H9 (cell line): Measurements from ENCODE around the gene KCNJ12. TPM values are rescaled to one million over a fixed set of nuclear protein-coding genes. Genes with fewer than 3 reads are reported as not detected.
"Not testable (repeated sequence)": the region's sequence is repeated elsewhere in the genome, so short reads cannot be mapped to it uniquely, and the experiment has no call there.

Experiments
- DNase-seq: peaks from one replicate; pipeline ENCODE4 v3.0.0-alpha.2; 2017
- H2AFZ ChIP-seq: one replicate; pipeline ENCODE4 v1.6.1; 2013; ENCODE audit warnings: mild to moderate bottlenecking, low read length, control low read depth, moderate library complexity
- H2AK5ac ChIP-seq: 2 replicates; pipeline ENCODE4 v1.6.1; 2013; ENCODE audit warnings: low read length, control low read depth, mixed read lengths; ENCODE audit not compliant: insufficient read length
- H2BK120ac ChIP-seq: one replicate; pipeline ENCODE4 v1.6.1; 2013; ENCODE audit warnings: low read depth, mild to moderate bottlenecking, low read length, control low read depth, inconsistent platforms; ENCODE audit not compliant: poor library complexity, severe bottlenecking
- H2BK12ac ChIP-seq: 2 replicates; pipeline ENCODE4 v1.6.1; 2013; ENCODE audit warnings: low read length, control low read depth, mixed read lengths, low read depth; ENCODE audit not compliant: insufficient read length
- H2BK15ac ChIP-seq: 2 replicates; pipeline ENCODE4 v1.6.1; 2013; ENCODE audit warnings: low read depth, low read length, control low read depth
- H2BK20ac ChIP-seq: one replicate; pipeline ENCODE4 v1.6.1; 2013; ENCODE audit warnings: low read depth, mild to moderate bottlenecking, low read length, control low read depth, inconsistent platforms; ENCODE audit not compliant: poor library complexity, severe bottlenecking
- H2BK5ac ChIP-seq: 2 replicates; pipeline ENCODE4 v1.6.1; 2013; ENCODE audit warnings: low read length, control low read depth, mixed read lengths; ENCODE audit not compliant: insufficient read length
- H3K14ac ChIP-seq: 2 replicates; pipeline ENCODE4 v1.6.1; 2013; ENCODE audit warnings: low read length, control low read depth; ENCODE audit not compliant: insufficient read depth
- H3K18ac ChIP-seq: 2 replicates; pipeline ENCODE4 v1.6.1; 2013; ENCODE audit warnings: low read depth, mild to moderate bottlenecking, mixed read lengths, low read length, control low read depth; ENCODE audit not compliant: insufficient read length
- H3K23ac ChIP-seq: 2 replicates; pipeline ENCODE4 v1.6.1; 2013; ENCODE audit warnings: low read length, control low read depth, mixed read lengths, low read depth; ENCODE audit not compliant: insufficient read length
- H3K23me2 ChIP-seq: 2 replicates; pipeline ENCODE4 v1.6.1; 2013; ENCODE audit warnings: low read depth, mild to moderate bottlenecking, mixed read lengths, low read length, control low read depth; ENCODE audit not compliant: insufficient read length, poor library complexity, severe bottlenecking
- H3K27ac ChIP-seq: 2 replicates; pipeline ENCODE4 v1.5.1; 2013; ENCODE audit warnings: low read length, control low read depth, mixed read lengths, low read depth; ENCODE audit not compliant: insufficient read length
- H3K27me3 ChIP-seq: 2 replicates; pipeline ENCODE4 v1.6.1; 2013; ENCODE audit warnings: low read length, control low read depth, inconsistent platforms; ENCODE audit not compliant: insufficient read depth
- H3K4ac ChIP-seq: 2 replicates; pipeline ENCODE4 v1.6.1; 2013; ENCODE audit warnings: low read depth, mild to moderate bottlenecking, control low read depth, inconsistent platforms, low read length, moderate library complexity
- H3K4me1 ChIP-seq: 2 replicates; pipeline ENCODE4 v1.6.1; 2013; ENCODE audit warnings: low read length, control low read depth, inconsistent platforms; ENCODE audit not compliant: insufficient read depth
- H3K4me2 ChIP-seq: 2 replicates; pipeline ENCODE4 v1.6.1; 2013; ENCODE audit warnings: low read length, control low read depth, mixed read lengths; ENCODE audit not compliant: insufficient read length, insufficient read depth
- H3K56ac ChIP-seq: 2 replicates; pipeline ENCODE4 v1.6.1; 2013; ENCODE audit warnings: low read depth, mild to moderate bottlenecking, mixed read lengths, low read length, control low read depth; ENCODE audit not compliant: insufficient read length
- H3K79me1 ChIP-seq: 2 replicates; pipeline ENCODE4 v1.6.1; 2013; ENCODE audit warnings: low read depth, mild to moderate bottlenecking, moderate library complexity, low read length, control low read depth, inconsistent platforms; ENCODE audit not compliant: insufficient read depth, poor library complexity, severe bottlenecking
- H3K79me2 ChIP-seq: 2 replicates; pipeline ENCODE4 v1.6.1; 2013; ENCODE audit warnings: low read length, control low read depth, inconsistent platforms; ENCODE audit not compliant: insufficient read depth
- H3K9ac ChIP-seq: 2 replicates; pipeline ENCODE4 v1.6.1; 2013; ENCODE audit warnings: low read length, control low read depth, mixed read lengths; ENCODE audit not compliant: insufficient read length; ENCODE audit errors: extremely low read depth
- H3K9me3 ChIP-seq: one replicate; pipeline ENCODE4 v1.6.1; 2013; ENCODE audit warnings: low read depth, low read length, inconsistent platforms; ENCODE audit not compliant: control insufficient read depth
- H3T11ph ChIP-seq: one replicate; pipeline ENCODE4 v1.6.1; 2013; ENCODE audit warnings: mild to moderate bottlenecking, low read length, control low read depth, inconsistent platforms
- H4K20me1 ChIP-seq: one replicate; pipeline ENCODE4 v1.6.1; 2013; ENCODE audit not compliant: control insufficient read depth, insufficient read length, insufficient read depth
- H4K5ac ChIP-seq: 2 replicates; pipeline ENCODE4 v1.6.1; 2013; ENCODE audit warnings: low read depth, mild to moderate bottlenecking, mixed read lengths, low read length, control low read depth; ENCODE audit not compliant: insufficient read length
- H4K8ac ChIP-seq: replicated peaks from 2 replicates; pipeline ENCODE4 v1.6.1; 2013; ENCODE audit warnings: low read length, control low read depth, mixed read lengths, low read depth; ENCODE audit not compliant: insufficient read length
- H4K91ac ChIP-seq: 2 replicates; pipeline ENCODE4 v1.6.1; 2013; ENCODE audit warnings: low read depth, mild to moderate bottlenecking, moderate library complexity, mixed read lengths, low read length, control low read depth; ENCODE audit not compliant: insufficient read length
- H3K27ac Mint-ChIP-seq, 3 experiments: 2 replicates in 2 of 3; 3 replicates in 1 of 3; pipeline ENCODE4 v1.8.0; 2020 to 2021; ENCODE audit warnings: mixed read lengths in 3 of 3, mild to moderate bottlenecking in 1 of 3, moderate library complexity in 1 of 3
- H3K27me3 Mint-ChIP-seq: 2 replicates; pipeline ENCODE4 v1.8.0; 2021; ENCODE audit warnings: low read depth, mild to moderate bottlenecking, moderate library complexity, mixed read lengths
- H3K36me3 Mint-ChIP-seq, 3 experiments: 2 replicates in 2 of 3; 3 replicates in 1 of 3; pipeline ENCODE4 v1.8.0; 2020 to 2021; ENCODE audit warnings: low read depth in 3 of 3, mixed read lengths in 3 of 3; ENCODE audit not compliant: insufficient read depth in 1 of 3
- H3K4me1 Mint-ChIP-seq, 2 experiments: 2 replicates each; pipeline ENCODE4 v1.8.0; 2020; ENCODE audit warnings: mixed read lengths in 2 of 2
- H3K4me3 Mint-ChIP-seq, 2 experiments: 2 replicates in 1 of 2; 3 replicates in 1 of 2; pipeline ENCODE4 v1.8.0; 2020 to 2021; ENCODE audit warnings: mild to moderate bottlenecking in 2 of 2, mixed read lengths in 2 of 2, moderate library complexity in 1 of 2
- H3K9me3 Mint-ChIP-seq, 2 experiments: 2 replicates in 1 of 2; 3 replicates in 1 of 2; pipeline ENCODE4 v1.8.0; 2020; ENCODE audit warnings: mild to moderate bottlenecking in 2 of 2, mixed read lengths in 2 of 2, moderate library complexity in 1 of 2
- WGBS: extraction: QIAGEN DNeasy Blood & Tissue Kit; methylation state at CpG from one replicate; pipeline ENCODE4 v1.1.7; 2013; ENCODE audit warnings: missing lambda C conversion rate, low lambda C conversion rate, mixed read lengths; ENCODE audit not compliant: insufficient read length; ENCODE audit errors: extremely low coverage; 5-methylcytosine and 5-hydroxymethylcytosine counted together
- total RNA-seq: library from RNA; stranded (reverse); gene quantifications from 2 replicates; pipeline ENCODE4 v1.2.1, GENCODE V29; 2021

KCNJ12 gene
- total RNA-seq, 1 experiment from 2014 or later: 0.39 TPM

GRCh38 chr17:21414616-21415015, 38.5 kb downstream of the KCNJ12 start:
- not testable (repeated sequence) for H2AFZ ChIP-seq

DNA sequence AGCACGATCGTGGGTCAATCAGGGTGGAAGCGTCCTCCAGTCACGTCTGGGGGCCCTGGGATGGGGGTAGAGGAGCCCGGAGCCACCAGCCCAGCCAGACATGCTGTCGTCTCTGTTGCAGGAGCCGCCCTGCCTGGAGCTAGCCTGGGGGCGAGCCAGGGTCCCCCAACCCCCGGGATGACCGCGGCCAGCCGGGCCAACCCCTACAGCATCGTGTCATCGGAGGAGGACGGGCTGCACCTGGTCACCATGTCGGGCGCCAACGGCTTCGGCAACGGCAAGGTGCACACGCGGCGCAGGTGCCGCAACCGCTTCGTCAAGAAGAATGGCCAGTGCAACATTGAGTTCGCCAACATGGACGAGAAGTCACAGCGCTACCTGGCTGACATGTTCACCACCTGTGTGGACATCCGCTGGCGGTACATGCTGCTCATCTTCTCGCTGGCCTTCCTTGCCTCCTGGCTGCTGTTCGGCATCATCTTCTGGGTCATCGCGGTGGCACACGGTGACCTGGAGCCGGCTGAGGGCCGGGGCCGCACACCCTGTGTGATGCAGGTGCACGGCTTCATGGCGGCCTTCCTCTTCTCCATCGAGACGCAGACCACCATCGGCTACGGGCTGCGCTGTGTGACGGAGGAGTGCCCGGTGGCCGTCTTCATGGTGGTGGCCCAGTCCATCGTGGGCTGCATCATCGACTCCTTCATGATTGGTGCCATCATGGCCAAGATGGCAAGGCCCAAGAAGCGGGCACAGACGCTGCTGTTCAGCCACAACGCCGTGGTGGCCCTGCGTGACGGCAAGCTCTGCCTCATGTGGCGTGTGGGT, 39.2 kb downstream of the KCNJ12 start:
- H4K5ac ChIP-seq, H2AFZ ChIP-seq, H3K27me3 Mint-ChIP-seq, H3K36me3 Mint-ChIP-seq, H3K9me3 ChIP-seq, H3K79me1 ChIP-seq, H3K27ac Mint-ChIP-seq, H3K4me2 ChIP-seq, H3K23ac ChIP-seq, H2BK12ac ChIP-seq, H3K27ac ChIP-seq, H2BK5ac ChIP-seq, H2AK5ac ChIP-seq, H3K4me1 Mint-ChIP-seq, H4K8ac ChIP-seq, H4K20me1 ChIP-seq, H3K18ac ChIP-seq, H2BK15ac ChIP-seq, DNase-seq, H3K4ac ChIP-seq, H3K4me3 Mint-ChIP-seq, H3K14ac ChIP-seq, H3K79me2 ChIP-seq, H3K9ac ChIP-seq, H3K23me2 ChIP-seq, H4K91ac ChIP-seq, H3K56ac ChIP-seq, H2BK120ac ChIP-seq, H3K27me3 ChIP-seq, H3T11ph ChIP-seq, H3K4me1 ChIP-seq, H2BK20ac ChIP-seq: not testable (repeated sequence)
- peaks cover 8 to 22% of the 10 kb centered on the region in 2 experiments; a peak in 4 of 5 replicates for H3K9me3 Mint-ChIP-seq
- WGBS: no CpG with 5 or more reads among the region's 58 CpGs

More at GRCh38 chr17:21414616-21415015, 38.5 kb downstream of the KCNJ12 start:
- H3K14ac ChIP-seq, H3K9ac ChIP-seq, H3K27ac Mint-ChIP-seq, H3K23ac ChIP-seq, H3K27me3 ChIP-seq, H3K4me1 Mint-ChIP-seq, DNase-seq, H4K20me1 ChIP-seq, H3K36me3 Mint-ChIP-seq, H2BK5ac ChIP-seq, H2AK5ac ChIP-seq, H3K9me3 ChIP-seq, H2BK20ac ChIP-seq, H3K56ac ChIP-seq, H4K8ac ChIP-seq, H4K91ac ChIP-seq, H3K4ac ChIP-seq, H3K23me2 ChIP-seq, H3K4me2 ChIP-seq, H2BK12ac ChIP-seq, H3K27me3 Mint-ChIP-seq, H4K5ac ChIP-seq, H3K27ac ChIP-seq, H3T11ph ChIP-seq, H3K4me1 ChIP-seq, H3K18ac ChIP-seq, H3K79me1 ChIP-seq, H2BK15ac ChIP-seq, H2BK120ac ChIP-seq, H3K79me2 ChIP-seq, H3K4me3 Mint-ChIP-seq: not testable (repeated sequence)
- WGBS: no CpG with 5 or more reads among the region's 7 CpGs
- peaks cover 8 to 23% of the 10 kb centered on the region in 2 experiments; a peak in 4 of 5 replicates for H3K9me3 Mint-ChIP-seq
